DND-41 (cell line): ENCODE results near the gene H6PD.

Experiments used
- EZH2 ChIP-seq: IDR thresholded peaks from 3 replicates; pipeline ENCODE4 v1.6.1; 2012; ENCODE audit warnings: borderline replicate concordance, low read depth, mild to moderate bottlenecking, moderate library complexity, low read length, inconsistent platforms; ENCODE audit not compliant: severe bottlenecking
- TF ChIP-seq, protein P1 (sequence below): IDR thresholded peaks from 2 replicates; pipeline ENCODE4 v1.5.1; 2012; ENCODE audit warnings: borderline replicate concordance, low read length, moderate library complexity, mild to moderate bottlenecking; ENCODE audit not compliant: poor library complexity, severe bottlenecking; ENCODE audit errors: extremely low read depth

DNA sequence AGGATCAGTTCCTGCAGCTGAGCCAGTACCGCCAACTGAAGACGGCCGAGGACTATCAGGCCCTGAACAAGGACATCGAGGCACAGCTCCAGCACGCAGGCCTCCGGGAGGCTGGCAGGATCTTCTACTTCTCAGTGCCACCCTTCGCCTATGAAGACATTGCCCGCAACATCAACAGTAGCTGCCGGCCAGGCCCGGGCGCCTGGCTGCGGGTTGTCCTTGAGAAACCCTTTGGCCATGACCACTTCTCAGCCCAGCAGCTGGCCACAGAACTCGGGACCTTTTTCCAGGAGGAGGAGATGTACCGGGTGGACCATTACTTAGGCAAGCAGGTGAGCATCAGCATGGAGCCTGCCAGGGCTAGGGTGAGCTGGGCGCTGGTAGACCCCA is 10.7 kb downstream of the H6PD start:
- TF ChIP-seq, protein P1, sequence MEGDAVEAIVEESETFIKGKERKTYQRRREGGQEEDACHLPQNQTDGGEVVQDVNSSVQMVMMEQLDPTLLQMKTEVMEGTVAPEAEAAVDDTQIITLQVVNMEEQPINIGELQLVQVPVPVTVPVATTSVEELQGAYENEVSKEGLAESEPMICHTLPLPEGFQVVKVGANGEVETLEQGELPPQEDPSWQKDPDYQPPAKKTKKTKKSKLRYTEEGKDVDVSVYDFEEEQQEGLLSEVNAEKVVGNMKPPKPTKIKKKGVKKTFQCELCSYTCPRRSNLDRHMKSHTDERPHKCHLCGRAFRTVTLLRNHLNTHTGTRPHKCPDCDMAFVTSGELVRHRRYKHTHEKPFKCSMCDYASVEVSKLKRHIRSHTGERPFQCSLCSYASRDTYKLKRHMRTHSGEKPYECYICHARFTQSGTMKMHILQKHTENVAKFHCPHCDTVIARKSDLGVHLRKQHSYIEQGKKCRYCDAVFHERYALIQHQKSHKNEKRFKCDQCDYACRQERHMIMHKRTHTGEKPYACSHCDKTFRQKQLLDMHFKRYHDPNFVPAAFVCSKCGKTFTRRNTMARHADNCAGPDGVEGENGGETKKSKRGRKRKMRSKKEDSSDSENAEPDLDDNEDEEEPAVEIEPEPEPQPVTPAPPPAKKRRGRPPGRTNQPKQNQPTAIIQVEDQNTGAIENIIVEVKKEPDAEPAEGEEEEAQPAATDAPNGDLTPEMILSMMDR, result no peak
- no peak for TF ChIP-seq EZH2
